NOMO-1 treated with dmso at 0.1 percent for 144 hours (cell line): Measurements from ENCODE around the gene EXD1.
"Not testable (repeated sequence)": the region's sequence is repeated elsewhere in the genome, so short reads cannot be mapped to it uniquely, and the experiment has no call there.

Experiments used
- DNase-seq: peaks from one replicate; lab custom pipeline; 2025; ENCODE audit not compliant: unreplicated experiment; lab: John Stamatoyannopoulos, UW

The EXD1 gene

DNA sequence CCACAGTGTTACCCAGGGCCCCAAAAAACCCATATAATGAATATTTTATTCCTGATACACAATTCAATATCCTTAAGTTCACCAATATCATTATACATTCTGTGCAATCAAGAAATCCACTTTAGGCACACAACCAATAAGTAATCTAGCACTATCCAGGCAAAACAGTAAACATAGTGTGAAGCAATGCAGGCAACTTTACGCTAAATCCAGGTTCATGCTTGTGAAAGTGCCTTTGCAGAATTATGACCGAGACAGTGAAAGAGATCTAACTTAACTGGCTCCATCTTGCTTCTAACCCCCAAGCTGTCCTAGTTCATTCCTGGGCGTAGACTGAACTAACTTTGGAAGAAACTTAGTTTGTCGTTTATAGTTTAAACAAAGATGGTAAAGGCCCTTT is 80.3 kb downstream of the EXD1 start:
- no peak for DNase-seq

DNA sequence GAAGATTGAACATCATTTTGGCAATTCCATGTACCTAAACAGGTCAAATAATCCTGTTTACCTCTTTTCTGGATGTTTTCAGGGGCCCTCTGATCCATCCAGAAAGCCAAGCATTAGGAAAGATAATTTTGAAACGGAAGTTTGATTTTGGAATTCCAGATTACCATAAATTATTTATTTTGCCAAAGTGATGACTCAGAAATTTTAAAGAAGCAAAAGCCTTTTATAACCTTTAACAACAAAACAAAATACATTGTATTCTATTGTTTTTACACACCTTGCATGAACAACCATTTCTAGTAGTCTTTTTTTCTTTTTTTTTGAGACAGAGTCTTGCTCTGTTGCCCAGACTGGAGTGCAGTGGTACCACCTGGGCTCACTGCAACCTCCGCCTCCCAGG is 82.5 kb downstream of the EXD1 start:
- no peak for DNase-seq

DNA sequence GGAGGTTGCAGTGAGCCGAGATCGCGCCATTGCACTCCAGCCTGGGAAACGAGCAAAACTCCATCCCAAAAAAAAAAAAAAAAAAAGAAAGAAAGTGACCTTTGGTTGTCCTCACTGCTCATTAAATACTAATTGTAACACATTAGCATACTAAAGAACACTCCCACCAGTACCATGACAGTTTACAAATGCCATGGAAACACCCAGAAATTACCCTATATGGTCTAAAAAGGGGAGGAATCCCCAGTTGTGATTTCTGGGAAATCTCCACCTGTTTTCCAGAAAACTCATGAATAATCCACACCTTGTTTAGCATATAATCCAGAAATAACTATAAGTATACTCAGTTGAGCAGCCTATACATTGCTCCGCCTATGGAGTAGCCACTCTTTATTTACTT is 90.9 kb downstream of the EXD1 start:
- no peak for DNase-seq

- not testable (repeated sequence) for DNase-seq
These were observed 91.4 kb downstream of the EXD1 start for GRCh38 chr15:41139112-41139511.

DNA sequence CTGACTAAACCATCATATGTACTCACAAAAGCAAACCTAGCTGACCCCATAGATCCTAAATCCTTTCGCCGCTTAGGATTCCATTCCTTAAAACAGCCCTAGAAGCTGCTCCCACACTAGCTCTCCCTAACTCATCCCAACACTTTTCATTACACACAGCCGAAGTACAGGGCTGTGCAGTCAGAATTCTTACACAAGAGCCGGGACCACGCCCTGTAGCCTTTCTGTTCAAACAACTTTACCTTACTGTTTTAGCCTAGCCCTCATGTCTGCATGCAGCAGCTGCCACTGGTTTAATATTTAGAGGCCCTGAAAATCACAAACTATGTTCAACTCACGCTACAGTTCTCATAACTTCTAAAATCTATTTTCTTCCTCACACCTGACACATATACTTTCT is 95.0 kb downstream of the EXD1 start:
- not testable (repeated sequence) for DNase-seq

GRCh38 chr15:41133454-41133853 is 97.1 kb downstream of the EXD1 start:
- no peak for DNase-seq
